H1 (cell line): Measurements from ENCODE around the gene ALDH1A3. TPM values are rescaled to one million over a fixed set of nuclear protein-coding genes. Genes with fewer than 3 reads are reported as not detected.

Experiments
- CTCF ChIA-PET: fragments of 300-600 bp; sonication (Branson Sonifier 250); formaldehyde crosslinking; loops from one replicate; lab custom pipeline; 2021; ENCODE audit not compliant: partially characterized antibody; lab: Charles Lee
- POLR2A ChIA-PET: fragments of 300-600 bp; sonication (Branson Sonifier 250); formaldehyde crosslinking; loops from one replicate; lab custom pipeline; 2021; ENCODE audit warnings: inconsistent platforms; ENCODE audit not compliant: partially characterized antibody; lab: Charles Lee
- DNase-seq, 2 experiments: peaks; one replicate each; pipeline versions ENCODE4 v3.0.0 to v3.0.0-alpha.2; 2010 to 2022; ENCODE audit warnings: low spot score in 2 of 2, low read depth in 1 of 2, mixed read lengths in 1 of 2
- FAIRE-seq: peaks from 2 replicates; lab custom pipeline; 2011; peaks lifted over from hg19 to GRCh38; lab: Jason Lieb, UNC
- H2AFZ ChIP-seq: 2 replicates; pipeline ENCODE4 v1.8.1; 2012; ENCODE audit warnings: low read length, inconsistent platforms
- H2AK5ac ChIP-seq: 2 replicates; pipeline ENCODE4 v1.6.1; 2013; ENCODE audit warnings: low read depth, low read length
- H2BK120ac ChIP-seq: replicated peaks from 2 replicates; pipeline ENCODE3; 2013; ENCODE audit warnings: low read depth, low read length, inconsistent platforms
- H2BK12ac ChIP-seq: 2 replicates; pipeline ENCODE4 v1.6.1; 2013; ENCODE audit warnings: low read depth, low read length
- H2BK15ac ChIP-seq: 2 replicates; pipeline ENCODE4 v1.6.1; 2013; ENCODE audit warnings: low read length
- H2BK20ac ChIP-seq: 2 replicates; pipeline ENCODE4 v1.6.1; 2013; ENCODE audit warnings: low read length
- H2BK5ac ChIP-seq: 2 replicates; pipeline ENCODE4 v1.6.1; 2013; ENCODE audit warnings: low read depth, low read length
- H3K14ac ChIP-seq: 2 replicates; pipeline ENCODE4 v1.6.1; 2013; ENCODE audit warnings: inconsistent platforms; ENCODE audit not compliant: insufficient read length
- H3K18ac ChIP-seq: 2 replicates; pipeline ENCODE4 v1.6.1; 2013; ENCODE audit warnings: low read length; ENCODE audit errors: extremely low read depth
- H3K23ac ChIP-seq: 2 replicates; pipeline ENCODE4 v1.6.1; 2013; ENCODE audit warnings: inconsistent platforms; ENCODE audit not compliant: insufficient read length
- H3K23me2 ChIP-seq: 2 replicates; pipeline ENCODE4 v1.6.1; 2013; ENCODE audit warnings: low read depth, low read length
- H3K27ac ChIP-seq: 2 replicates; pipeline ENCODE4 v1.6.1; 2011; ENCODE audit warnings: low read depth, low read length, inconsistent platforms
- H3K27me3 ChIP-seq, 4 experiments: replicated peaks in 1 of 4; 1 replicate in 1 of 4; 2 replicates in 3 of 4; pipeline versions ENCODE4 v1.6.1 to v1.8.1; 2011 to 2013; ENCODE audit warnings: low read length in 3 of 4, mild to moderate bottlenecking in 3 of 4, inconsistent platforms in 2 of 4, mixed read lengths in 2 of 4, moderate library complexity in 1 of 4; ENCODE audit not compliant: control insufficient read depth in 3 of 4, insufficient read depth in 3 of 4; ENCODE audit errors: extremely low read depth in 1 of 4
- H3K36me3 ChIP-seq, 4 experiments: 2 replicates each; pipeline versions ENCODE4 v1.6.1 to v1.8.1; 2011 to 2013; ENCODE audit warnings: mild to moderate bottlenecking in 4 of 4, low read length in 3 of 4, moderate library complexity in 2 of 4, control low read depth in 1 of 4, inconsistent platforms in 1 of 4; ENCODE audit not compliant: insufficient read depth in 4 of 4, control insufficient read depth in 2 of 4
- H3K4ac ChIP-seq: replicated peaks from 2 replicates; pipeline ENCODE3; 2013; ENCODE audit warnings: low read length, low read depth, mixed read lengths, inconsistent platforms; ENCODE audit not compliant: insufficient read length
- H3K4me1 ChIP-seq, 4 experiments: replicated peaks in 1 of 4; 1 replicate in 1 of 4; 2 replicates in 3 of 4; pipeline versions ENCODE4 v1.6.1 to v1.8.1; 2011 to 2013; ENCODE audit warnings: low read length in 3 of 4, inconsistent platforms in 2 of 4, mixed read lengths in 1 of 4; ENCODE audit not compliant: insufficient read depth in 4 of 4, control insufficient read depth in 3 of 4
- H3K4me2 ChIP-seq, 2 experiments: 2 replicates each; pipeline versions ENCODE4 v1.6.1 to v1.8.1; 2011 to 2013; ENCODE audit warnings: low read depth in 2 of 2, low read length in 2 of 2, control low read depth in 1 of 2, inconsistent platforms in 1 of 2, mild to moderate bottlenecking in 1 of 2; ENCODE audit not compliant: insufficient read depth in 1 of 2
- H3K4me3 ChIP-seq, 4 experiments: fragments of 200-600, 300-600 bp in 1 of 4; sonication (generic), shearing (Covaris generic), sonication (Bioruptor Twin) in 1 of 4; 2 replicates each; pipeline versions ENCODE4 v1.5.1 to v1.8.1; 2011 to 2016; ENCODE audit warnings: low read length in 4 of 4, low read depth in 3 of 4, control low read depth in 2 of 4, inconsistent platforms in 2 of 4, mild to moderate bottlenecking in 2 of 4, mixed read lengths in 1 of 4, moderate library complexity in 1 of 4; ENCODE audit not compliant: insufficient read depth in 2 of 4; ENCODE audit errors: extremely low read depth in 1 of 4
- H3K56ac ChIP-seq: replicated peaks from 2 replicates; pipeline ENCODE3; 2013; ENCODE audit warnings: low read depth, mild to moderate bottlenecking, mixed read lengths, low read length, inconsistent platforms; ENCODE audit not compliant: insufficient read length
- H3K79me1 ChIP-seq: 2 replicates; pipeline ENCODE4 v1.6.1; 2013; ENCODE audit warnings: low read depth, low read length, control low read depth
- H3K79me2 ChIP-seq, 2 experiments: 2 replicates each; pipeline versions ENCODE4 v1.6.1 to v1.8.1; 2012 to 2013; ENCODE audit warnings: low read length in 2 of 2, mild to moderate bottlenecking in 2 of 2, inconsistent platforms in 1 of 2; ENCODE audit not compliant: insufficient read depth in 2 of 2, control insufficient read depth in 1 of 2
- H3K9ac ChIP-seq, 4 experiments: replicated peaks in 1 of 4; 1 replicate in 1 of 4; 2 replicates in 3 of 4; pipeline versions ENCODE4 v1.6.1 to v1.8.1; 2011 to 2013; ENCODE audit warnings: low read depth in 3 of 4, low read length in 3 of 4, control low read depth in 2 of 4, mild to moderate bottlenecking in 2 of 4, moderate library complexity in 2 of 4, inconsistent platforms in 1 of 4; ENCODE audit errors: extremely low read depth in 1 of 4
- H3K9me3 ChIP-seq, 2 experiments: 2 replicates each; pipeline versions ENCODE4 v1.6.1 to v1.8.1; 2012 to 2013; ENCODE audit warnings: mild to moderate bottlenecking in 2 of 2, moderate library complexity in 2 of 2, control low read depth in 1 of 2, inconsistent platforms in 1 of 2, low read depth in 1 of 2, low read length in 1 of 2, mixed read lengths in 1 of 2; ENCODE audit not compliant: insufficient read depth in 2 of 2
- H4K20me1 ChIP-seq, 2 experiments: replicated peaks in 1 of 2; 2 replicates each; pipeline versions ENCODE3 to v1.8.1; 2011 to 2013; ENCODE audit warnings: inconsistent platforms in 2 of 2, low read length in 2 of 2, mild to moderate bottlenecking in 1 of 2; ENCODE audit not compliant: insufficient read depth in 2 of 2, control insufficient read depth in 1 of 2
- H4K5ac ChIP-seq: 2 replicates; pipeline ENCODE4 v1.6.1; 2013; ENCODE audit warnings: low read length, low read depth, mixed read lengths, inconsistent platforms; ENCODE audit not compliant: insufficient read length
- H4K8ac ChIP-seq: 2 replicates; pipeline ENCODE4 v1.8.0; 2013; ENCODE audit warnings: mild to moderate bottlenecking, moderate library complexity, low read length, inconsistent platforms; ENCODE audit not compliant: insufficient read depth; ENCODE audit errors: extremely low read depth
- H4K91ac ChIP-seq: replicated peaks from 2 replicates; pipeline ENCODE3; 2013; ENCODE audit warnings: low read length, mixed read lengths, inconsistent platforms; ENCODE audit not compliant: insufficient read length
- BACH1 ChIP-seq: IDR thresholded peaks from 2 replicates; pipeline ENCODE4 v1.6.1; 2012; ENCODE audit warnings: low read length, improper control_type of control experiment
- CHD1 ChIP-seq: IDR thresholded peaks from 2 replicates; pipeline ENCODE4 v1.6.1; 2012; ENCODE audit warnings: low read depth, low read length, improper control_type of control experiment
- EZH2 ChIP-seq: fragments of 200-600 bp; sonication (generic); IDR thresholded peaks from 2 replicates; pipeline ENCODE4 v1.7.1; 2012; ENCODE audit warnings: low read depth, mild to moderate bottlenecking, moderate library complexity, low read length, inconsistent platforms; ENCODE audit not compliant: severe bottlenecking
- PHF8 ChIP-seq: fragments of 200-600 bp; sonication (generic); conservative IDR thresholded peaks from 2 replicates; pipeline ENCODE4 v1.7.1; 2012; ENCODE audit warnings: low read depth, mild to moderate bottlenecking, inconsistent platforms, low read length, moderate library complexity
- RBBP5 ChIP-seq: IDR thresholded peaks from 2 replicates; pipeline ENCODE4 v1.7.1; 2012; ENCODE audit warnings: low read depth, mild to moderate bottlenecking, inconsistent platforms, low read length, moderate library complexity, borderline replicate concordance
- RNF2 ChIP-seq: fragments of 200-900, 300-1000 bp; sonication (generic); IDR thresholded peaks from 2 replicates; pipeline ENCODE4 v1.7.1; 2016; ENCODE audit warnings: borderline replicate concordance, low read depth, mild to moderate bottlenecking, antibody characterized with exemption, low read length; ENCODE audit not compliant: poor library complexity, severe bottlenecking; ENCODE audit errors: missing control alignments
- SP1 ChIP-seq: IDR thresholded peaks from 2 replicates; pipeline ENCODE4 v1.6.1; 2011; ENCODE audit warnings: low read depth, low read length
- SUZ12 ChIP-seq: fragments of 200-600 bp; sonication (generic); IDR thresholded peaks from 2 replicates; pipeline ENCODE4 v1.6.1; 2012; ENCODE audit warnings: mild to moderate bottlenecking, inconsistent platforms, low read length, moderate library complexity, mixed read lengths
- WGBS, 2 experiments: shearing (Covaris generic) in 1 of 2; methylation state at CpG; one replicate each; pipeline versions ENCODE4 v1.1.6 to v1.1.7; 2013 to 2015; ENCODE audit warnings: low lambda C conversion rate in 2 of 2, mixed read lengths in 2 of 2, inconsistent platforms in 1 of 2, low coverage in 1 of 2, missing lambda C conversion rate in 1 of 2; ENCODE audit not compliant: insufficient replicate concordance in 2 of 2, insufficient coverage in 1 of 2, insufficient read length in 1 of 2; ENCODE audit errors: extremely low coverage in 1 of 2, missing lambda C conversion rate in 1 of 2; 5-methylcytosine and 5-hydroxymethylcytosine counted together
- polyA plus RNA-seq, 7 experiments: library from polyadenylated mRNA; depleted of rRNA in 3 of 7; stranded (reverse) in 5 of 7; unstranded in 2 of 7; fragments of >200 nt in 5 of 7; fragments of 200-250 nt in 2 of 7; gene quantifications; 1 replicate in 5 of 7; 2 replicates in 1 of 7; 4 replicates in 1 of 7; pipeline versions ENCODE4 v1.2.1 to v1.2.3, GENCODE V29; 2011 to 2013; ENCODE audit warnings: missing spikeins in 2 of 7, mixed read lengths in 2 of 7
- total RNA-seq: library from RNA; stranded (reverse); fragmentation: NEBNext Ultra II Directional; extraction: Animal tissue kit (Norgen Biotek cat#: 25700); gene quantifications from 2 replicates; pipeline ENCODE4 v1.2.1, GENCODE V29; 2021
- TF ChIP-seq, protein P1 (sequence below): IDR thresholded peaks from 2 replicates; pipeline ENCODE4 v1.6.1; 2012; ENCODE audit warnings: inconsistent platforms

The ALDH1A3 gene
- total and polyA plus RNA-seq, 2 of the 8 experiments (the other 6 are each of a cell fraction or from before 2014, with no cell fraction given): 2.2 to 5.5 TPM

DNA sequence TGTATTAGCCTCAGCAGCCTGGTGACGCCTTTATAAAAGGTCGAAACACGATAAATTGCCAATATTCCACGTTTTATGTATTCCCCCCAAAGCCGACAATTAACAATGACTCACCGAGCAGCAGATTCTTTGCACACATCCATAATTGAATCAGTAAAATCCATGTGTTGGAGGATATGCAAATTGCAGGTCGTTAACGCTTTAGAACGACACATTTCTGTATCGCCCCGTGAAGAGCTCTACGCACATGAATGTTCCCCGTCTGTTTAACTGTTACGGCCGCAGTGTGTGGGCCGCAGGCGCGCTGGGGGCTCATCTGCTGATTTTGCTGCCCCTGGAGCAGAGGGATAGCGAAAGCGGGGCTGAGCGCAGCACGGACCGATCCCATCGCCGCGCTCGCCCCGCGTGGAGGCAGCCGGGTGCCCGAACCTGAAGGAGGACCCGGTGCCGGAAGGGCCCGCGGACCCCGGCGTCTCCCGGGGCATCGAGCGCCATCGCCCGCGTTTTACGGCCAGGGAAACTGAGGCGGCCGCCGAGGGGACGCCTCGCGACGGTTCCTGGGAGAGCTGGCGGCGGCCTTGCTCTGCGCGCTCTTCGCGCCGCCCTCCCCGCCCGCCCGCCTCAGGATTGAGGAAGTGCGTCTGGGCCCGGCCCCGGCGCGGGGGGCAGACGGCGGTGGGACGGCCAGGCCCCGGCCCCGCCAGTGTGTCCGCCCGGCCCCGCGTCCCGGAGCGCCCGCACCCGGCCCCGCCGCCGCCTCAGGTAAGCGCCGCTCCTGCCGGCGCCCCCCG lies 39.3 kb downstream of the ALDH1A3 start, which contains the start of gene LRRK1:
Gene LRRK1, plus strand, starts transcription at position 668 of the 791 bp plus-strand sequence. CDS start 5,276 bp downstream, outside the sequence.
- Histone ChIP-seq H2BK20ac (no peak within 1 kb of the TSS), H3K9ac (no peak within 1 kb of the TSS), H3K4me3 (peak within 1 kb of the TSS; percentile 50 to 69 (median 51)), H4K91ac (no peak within 1 kb of the TSS), H4K20me1 (no peaks in the 10 kb centered on the region), H3K27me3 (peaks cover 31 to 59% (median 48%) of the 10 kb centered on the region in 4 experiments), H3K4me1 (peaks cover 0 to 6% (median 1%) of the 10 kb centered on the region in 4 experiments; a peak in 4 of 7 replicates), H3K79me2 (no peaks in the 10 kb centered on the region), H2BK5ac (no peak within 1 kb of the TSS), H3K4ac (no peak within 1 kb of the TSS), H3K23me2 (peaks cover 13% of the 10 kb centered on the region; the same call in 1 of the 2 replicates), H2AK5ac (no peak within 1 kb of the TSS), H3K23ac (no peak within 1 kb of the TSS), H3K56ac (no peak within 1 kb of the TSS), H3K4me2 (peak within 1 kb of the TSS; percentile 89 to 98), H2AFZ (peak within 1 kb of the TSS; percentile 79), H3K36me3 (no peaks in the 10 kb centered on the region), H3K27ac (no peak within 1 kb of the TSS), H3K9me3 (no peaks in the 10 kb centered on the region; a peak in 1 of 4 replicates), H2BK12ac (peak within 1 kb of the TSS; percentile 69; the same call in 1 of the 2 replicates), H4K8ac (peak within 1 kb of the TSS; percentile 4; the same call in 1 of the 2 replicates), H2BK120ac (no peak within 1 kb of the TSS), H3K79me1 (no peaks in the 10 kb centered on the region), H2BK15ac (no peak within 1 kb of the TSS; the same call in 1 of the 2 replicates), H3K14ac (no peak within 1 kb of the TSS), H3K18ac (peak within 1 kb of the TSS; percentile 32), H4K5ac (no peak within 1 kb of the TSS)
- FAIRE-seq: no peak
- TF ChIP-seq SP1 (no peak), RNF2 (peak; percentile 69), BACH1 (0 out of 2 replicates have a peak, but pooled peaks have one; percentile 21), CHD1 (no peak), RBBP5 (0 out of 2 replicates have a peak, but pooled peaks have one; percentile 2), SUZ12 (peak; percentile 96), PHF8 (no peak), EZH2 (peak; percentile 84)
- TF ChIP-seq, protein P1, sequence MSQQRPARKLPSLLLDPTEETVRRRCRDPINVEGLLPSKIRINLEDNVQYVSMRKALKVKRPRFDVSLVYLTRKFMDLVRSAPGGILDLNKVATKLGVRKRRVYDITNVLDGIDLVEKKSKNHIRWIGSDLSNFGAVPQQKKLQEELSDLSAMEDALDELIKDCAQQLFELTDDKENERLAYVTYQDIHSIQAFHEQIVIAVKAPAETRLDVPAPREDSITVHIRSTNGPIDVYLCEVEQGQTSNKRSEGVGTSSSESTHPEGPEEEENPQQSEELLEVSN: peak; percentile 18; the same call in 1 of the 2 replicates
- 6% methylated on average over 45 of the region's 87 CpGs; no CpG with 5 or more reads in 1 of the 2 experiments for WGBS, 2 experiments
- ChIA-PET CTCF (interaction anchor here (0.6 to 12.2 kb wide), 20 partner anchors 9 to 336 kb away, joined by 3 to 405 read pairs (median 8); partner anchors contain the start of genes ALDH1A3 and ASB7), POLR2A (interaction anchor here (3.1 kb wide), 1 partner anchor 89 kb away, joined by 12 read pairs; no protein-coding TSS in a partner anchor)
- DNase-seq: peak in 1 of 2 experiments; percentile 66
